Mucosa of descending colon (tissue), 3 donors: ENCODE measurements around the gene ZNF850. TPM values are rescaled to one million over a fixed set of nuclear protein-coding genes. Genes with fewer than 3 reads are reported as not detected.
"Not testable (repeated sequence)": the region's sequence is repeated elsewhere in the genome, so short reads cannot be mapped to it uniquely, and the experiment has no call there.

Source experiments
- ATAC-seq: fragments of 200-7000 bp; cut with Tn5 transposase; one replicate; pipeline ENCODE4 v1.9.1; 2020; ENCODE audit warnings: mild to moderate bottlenecking, moderate library complexity
- DNase-seq, 3 donors: peaks; one replicate each; pipeline ENCODE4 v3.0.0-alpha.2; 2020
- H3K36me3 ChIP-seq: fragments of 200-600 bp; one replicate; pipeline ENCODE4 v1.8.0; 2021; ENCODE audit warnings: low read depth, mild to moderate bottlenecking
- H3K4me1 ChIP-seq: fragments of 200-600 bp; one replicate; pipeline ENCODE4 v1.8.0; 2021; ENCODE audit warnings: low read depth, mild to moderate bottlenecking
- H3K4me3 ChIP-seq: fragments of 200-600 bp; one replicate; pipeline ENCODE4 v1.8.0; 2021; ENCODE audit warnings: mild to moderate bottlenecking
- H3K9me3 ChIP-seq: fragments of 200-600 bp; one replicate; pipeline ENCODE4 v1.8.0; 2021; ENCODE audit warnings: mild to moderate bottlenecking
- CTCF ChIP-seq: fragments of 200-600 bp; IDR thresholded peaks from one replicate; pipeline ENCODE4 v1.8.0; 2022; ENCODE audit warnings: antibody characterized with exemption, mild to moderate bottlenecking
- intact Hi-C, 2 donors: fragments of 100-400 bp; cut with DNase I in 1 of 2; cut with micrococcal nuclease in 1 of 2; formaldehyde crosslinking; loops; one replicate each; pipeline versions ENCODE4 v1.11.0 to v1.11.1; 2022; cut with DNase I, micrococcal nuclease
- total RNA-seq, 3 donors: library from RNA; stranded (reverse); fragmentation: NEBNext Ultra II Directional in 2 of 3; extraction: Animal tissue kit (Norgen Biotek cat#: 25700) in 2 of 3; gene quantifications; one replicate each; pipeline versions ENCODE4 v1.2.1 to v1.2.4, GENCODE V29; 2021 to 2023
- donor health status: DM: no; HTN: no; CAD: no; lungs with moderate emphysema.
- donor health status: DM: no; HTN: no; CAD: no.
- donor health status: DM: no; HTN: yes; CAD: no.

Gene ZNF850
- total RNA-seq, 3 donors from 2014 or later = 2.1 to 3.8 (median 2.9) TPM

- peaks cover 6% of the 10 kb centered on the region for H3K36me3 ChIP-seq
- TF ChIP-seq CTCF = no peak
- peaks cover 100% of the 10 kb centered on the region for H3K9me3 ChIP-seq
- H3K4me3 ChIP-seq = no peak overlapping the region
- ATAC-seq = no peak
- no peak for DNase-seq
- H3K4me1 ChIP-seq = no peaks in the 10 kb centered on the region
- intact Hi-C loops = no loop called here
Measured at GRCh38 chr19:36750066-36750691, 22.4 kb downstream of the ZNF850 start.

- ATAC-seq, H3K36me3 ChIP-seq, DNase-seq, H3K4me1 ChIP-seq, H3K4me3 ChIP-seq, intact Hi-C loops: not testable (repeated sequence)
- peaks cover 100% of the 10 kb centered on the region for H3K9me3 ChIP-seq
Measured at GRCh38 chr19:36749613-36750012, 23.0 kb downstream of the ZNF850 start.

GRCh38 chr19:36748431-36749275 is 24.0 kb downstream of the ZNF850 start:
- peaks cover 100% of the 10 kb centered on the region for H3K9me3 ChIP-seq
- TF ChIP-seq CTCF = no peak
- no peak for DNase-seq
- intact Hi-C loops = no loop called here
- ATAC-seq = no peak
- peaks cover 6% of the 10 kb centered on the region for H3K36me3 ChIP-seq
- H3K4me3 ChIP-seq = no peak overlapping the region
- no peaks in the 10 kb centered on the region for H3K4me1 ChIP-seq

GRCh38 chr19:36747750-36748149 is 24.9 kb downstream of the ZNF850 start:
- ATAC-seq (no peak), DNase-seq (no peak)
- no peak overlapping the region for H3K4me3 ChIP-seq
- intact Hi-C loops = no loop called here
- peaks cover 6% of the 10 kb centered on the region for H3K36me3 ChIP-seq
- no peak for TF ChIP-seq CTCF
- no peaks in the 10 kb centered on the region for H3K4me1 ChIP-seq
- H3K9me3 ChIP-seq = peaks cover 100% of the 10 kb centered on the region

- no peak for TF ChIP-seq CTCF
- H3K4me3 ChIP-seq = no peak overlapping the region
- ATAC-seq = no peak
- peaks cover 100% of the 10 kb centered on the region for H3K9me3 ChIP-seq
- intact Hi-C loops = no loop called here
- no peaks in the 10 kb centered on the region for H3K4me1 ChIP-seq
- H3K36me3 ChIP-seq = peaks cover 6% of the 10 kb centered on the region
- DNase-seq = no peak
Measured at GRCh38 chr19:36745870-36746269, 26.7 kb downstream of the ZNF850 start.

GRCh38 chr19:36736166-36736565 is 36.4 kb downstream of the ZNF850 start:
- H3K4me1 ChIP-seq, H3K36me3 ChIP-seq, intact Hi-C loops, ATAC-seq, H3K4me3 ChIP-seq, DNase-seq: not testable (repeated sequence)
- peaks cover 100% of the 10 kb centered on the region for H3K9me3 ChIP-seq
